Peyer's patch (tissue), 4 donors: ENCODE measurements around the gene SKAP2. TPM values are rescaled to one million over a fixed set of nuclear protein-coding genes. Genes with fewer than 3 reads are reported as not detected.

Experiments used
- DNase-seq, 3 donors: peaks; one replicate each; pipeline ENCODE4 v3.0.0-alpha.2; 2017 to 2019
- H3K27ac ChIP-seq, 4 donors: fragments of 200-600 bp; sonication (generic); one replicate each; pipeline ENCODE4 v1.5.1; 2016 to 2019
- H3K27me3 ChIP-seq, 2 donors: fragments of 200-600 bp; sonication (generic); one replicate each; pipeline ENCODE4 v1.5.1; 2019
- H3K36me3 ChIP-seq, 3 donors: fragments of 200-600 bp; sonication (generic); one replicate each; pipeline ENCODE4 v1.5.1; 2016 to 2019
- H3K4me1 ChIP-seq, 4 donors: fragments of 200-600 bp; sonication (generic); one replicate each; pipeline ENCODE4 v1.5.1; 2016 to 2019
- H3K4me3 ChIP-seq, 4 donors: fragments of 200-600 bp; sonication (generic); 1 replicate in 3 of 4; 2 replicates in 1 of 4; pipeline ENCODE4 v1.5.1; 2016 to 2019; ENCODE audit warnings: mild to moderate bottlenecking in 1 of 4
- H3K9me3 ChIP-seq, 4 donors: fragments of 200-600 bp; sonication (generic); one replicate each; pipeline ENCODE4 v1.5.1; 2016 to 2019; ENCODE audit warnings: mild to moderate bottlenecking in 1 of 4
- POLR2A ChIP-seq, 2 donors: fragments of 450-650 bp; IDR thresholded peaks; one replicate each; pipeline ENCODE4 v1.5.1; 2017; ENCODE audit warnings: antibody characterized with exemption in 2 of 2, mild to moderate bottlenecking in 2 of 2, moderate library complexity in 2 of 2
- total RNA-seq, 4 donors: library from RNA; depleted of rRNA; stranded (reverse); fragments of >200 nt; gene quantifications; one replicate each; pipeline ENCODE4 v1.1.0, GENCODE V29; 2016
- TF ChIP-seq, protein P1 (sequence below), 6 experiments: fragments of 450-650 bp in 4 of 6; fragments of 200-600 bp in 2 of 6; sonication (generic) in 1 of 6; IDR thresholded peaks; one replicate each; pipeline ENCODE4 v1.5.1; 2017 to 2019; ENCODE audit warnings: antibody characterized with exemption in 6 of 6, mild to moderate bottlenecking in 3 of 6, moderate library complexity in 1 of 6

SKAP2 gene
- total RNA-seq, 4 donors from 2014 or later = 32.2 to 101 (median 37.9) TPM

GRCh38 chr7:26630941-26631580 lies 233.3 kb downstream of the SKAP2 start:
- no peaks in the 10 kb centered on the region for H3K27me3 ChIP-seq
- no peak overlapping the region for H3K4me3 ChIP-seq
- H3K4me1 ChIP-seq = no peaks in the 10 kb centered on the region
- no peak for DNase-seq
- no peak overlapping the region for H3K27ac ChIP-seq
- H3K9me3 ChIP-seq = no peaks in the 10 kb centered on the region
- H3K36me3 ChIP-seq = no peaks in the 10 kb centered on the region
- TF ChIP-seq, protein P1, sequence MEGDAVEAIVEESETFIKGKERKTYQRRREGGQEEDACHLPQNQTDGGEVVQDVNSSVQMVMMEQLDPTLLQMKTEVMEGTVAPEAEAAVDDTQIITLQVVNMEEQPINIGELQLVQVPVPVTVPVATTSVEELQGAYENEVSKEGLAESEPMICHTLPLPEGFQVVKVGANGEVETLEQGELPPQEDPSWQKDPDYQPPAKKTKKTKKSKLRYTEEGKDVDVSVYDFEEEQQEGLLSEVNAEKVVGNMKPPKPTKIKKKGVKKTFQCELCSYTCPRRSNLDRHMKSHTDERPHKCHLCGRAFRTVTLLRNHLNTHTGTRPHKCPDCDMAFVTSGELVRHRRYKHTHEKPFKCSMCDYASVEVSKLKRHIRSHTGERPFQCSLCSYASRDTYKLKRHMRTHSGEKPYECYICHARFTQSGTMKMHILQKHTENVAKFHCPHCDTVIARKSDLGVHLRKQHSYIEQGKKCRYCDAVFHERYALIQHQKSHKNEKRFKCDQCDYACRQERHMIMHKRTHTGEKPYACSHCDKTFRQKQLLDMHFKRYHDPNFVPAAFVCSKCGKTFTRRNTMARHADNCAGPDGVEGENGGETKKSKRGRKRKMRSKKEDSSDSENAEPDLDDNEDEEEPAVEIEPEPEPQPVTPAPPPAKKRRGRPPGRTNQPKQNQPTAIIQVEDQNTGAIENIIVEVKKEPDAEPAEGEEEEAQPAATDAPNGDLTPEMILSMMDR (IDR thresholded peaks at IDR 0.05) = no peak
- no peak for TF ChIP-seq POLR2A (IDR thresholded peaks at IDR 0.05)

DNA sequence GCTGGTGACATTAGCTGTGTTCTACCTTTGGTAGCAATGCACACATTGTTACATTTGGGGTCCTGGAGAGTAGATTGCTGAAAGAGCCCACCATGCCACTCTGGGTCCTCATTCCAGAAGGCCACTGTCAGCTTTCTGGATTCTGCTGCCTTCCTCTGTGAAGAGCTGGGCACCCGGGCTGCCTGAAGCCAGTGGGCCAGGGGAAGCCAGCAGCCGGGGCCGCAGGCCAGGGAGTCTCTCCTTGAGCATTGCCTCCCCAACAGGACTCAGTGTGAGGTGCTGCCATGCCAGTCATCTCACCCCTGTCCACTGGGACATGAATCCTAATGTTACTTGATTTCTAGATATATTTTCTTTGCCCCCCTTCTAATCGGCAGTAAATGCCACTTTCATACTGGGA lies 234.0 kb downstream of the SKAP2 start:
- Histone ChIP-seq H3K36me3 (no peaks in the 10 kb centered on the region), H3K4me1 (no peaks in the 10 kb centered on the region), H3K9me3 (no peaks in the 10 kb centered on the region), H3K27me3 (no peaks in the 10 kb centered on the region), H3K4me3 (no peak overlapping the region), H3K27ac (no peak overlapping the region)
- DNase-seq = no peak
- no peak for TF ChIP-seq POLR2A (IDR thresholded peaks at IDR 0.05)
- TF ChIP-seq, protein P1 (IDR thresholded peaks at IDR 0.05) = no peak

DNA sequence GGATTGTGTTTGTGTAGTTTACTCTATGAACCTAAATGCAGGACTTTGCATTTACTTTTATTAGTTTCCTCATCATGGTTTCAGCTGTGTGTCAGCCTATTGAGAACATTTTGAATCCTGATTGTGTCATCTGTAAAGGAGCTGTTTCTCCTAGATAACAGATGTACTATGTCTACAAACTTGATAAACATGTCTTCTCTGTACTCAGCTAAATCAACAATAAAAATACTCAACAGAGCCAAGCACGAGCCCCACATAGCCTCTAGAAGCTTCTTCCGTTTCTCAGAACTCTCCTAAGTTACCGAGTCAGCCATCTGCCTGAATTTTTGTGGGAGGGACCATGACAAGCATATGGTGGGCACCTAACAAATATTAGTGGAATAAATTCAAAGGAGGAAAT lies 234.7 kb downstream of the SKAP2 start:
- Histone ChIP-seq H3K4me1 (no peaks in the 10 kb centered on the region), H3K27ac (no peak overlapping the region), H3K4me3 (no peak overlapping the region), H3K9me3 (no peaks in the 10 kb centered on the region), H3K27me3 (no peaks in the 10 kb centered on the region), H3K36me3 (no peaks in the 10 kb centered on the region)
- TF ChIP-seq, protein P1 (IDR thresholded peaks at IDR 0.05) = no peak
- no peak for TF ChIP-seq POLR2A (IDR thresholded peaks at IDR 0.05)
- no peak for DNase-seq

DNA sequence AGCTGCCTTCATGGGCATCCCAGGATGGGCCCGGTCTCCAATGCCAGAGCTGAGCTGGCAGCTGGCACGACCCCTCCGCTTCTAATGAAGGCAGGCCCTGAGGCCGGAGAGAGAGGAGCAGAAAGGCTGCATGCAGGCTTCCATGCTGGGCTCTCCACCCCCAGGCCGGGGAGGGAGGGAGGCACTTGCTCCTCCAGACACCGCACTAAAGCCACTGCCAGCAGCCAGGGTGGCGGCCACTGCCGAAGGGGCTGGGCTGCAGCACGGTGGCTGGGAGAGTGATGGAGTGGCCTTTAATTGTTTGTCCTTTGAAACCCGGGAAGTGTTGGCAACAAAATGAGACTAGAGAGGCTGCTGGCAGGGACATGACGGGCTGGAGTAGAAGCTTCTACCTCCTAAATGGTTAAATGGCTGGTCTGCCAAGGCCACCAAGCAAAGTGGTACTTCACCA lies 236.5 kb downstream of the SKAP2 start:
- Histone ChIP-seq H3K4me3 (no peak overlapping the region), H3K27me3 (no peaks in the 10 kb centered on the region), H3K9me3 (no peaks in the 10 kb centered on the region), H3K27ac (no peak overlapping the region), H3K4me1 (no peaks in the 10 kb centered on the region), H3K36me3 (no peaks in the 10 kb centered on the region)
- DNase-seq = no peak
- no peak for TF ChIP-seq POLR2A (IDR thresholded peaks at IDR 0.05)
- TF ChIP-seq, protein P1 (IDR thresholded peaks at IDR 0.05) = no peak

DNA sequence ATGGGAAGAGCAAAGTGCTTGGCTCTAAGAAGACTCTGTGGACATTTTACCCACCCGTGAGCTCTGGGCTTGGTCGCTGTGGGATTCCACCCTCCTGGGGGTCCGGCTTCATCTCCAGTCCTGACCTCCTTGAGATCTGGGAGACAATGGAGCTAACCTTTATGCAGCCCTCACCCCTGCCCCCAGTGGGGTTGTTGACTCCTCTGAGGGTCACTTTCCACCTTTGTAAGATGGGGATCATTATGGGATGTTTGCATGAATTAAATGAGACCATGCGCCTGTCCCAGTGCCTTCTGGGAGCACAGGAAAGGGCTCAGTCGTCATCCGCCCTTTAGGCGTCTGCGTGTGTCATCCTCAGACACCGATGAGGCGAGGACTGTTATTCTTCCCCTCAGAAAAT lies 237.2 kb downstream of the SKAP2 start:
- no peak overlapping the region for H3K27ac ChIP-seq
- no peak for TF ChIP-seq POLR2A (IDR thresholded peaks at IDR 0.05)
- TF ChIP-seq, protein P1 (IDR thresholded peaks at IDR 0.05) = no peak
- no peaks in the 10 kb centered on the region for H3K36me3 ChIP-seq
- no peak for DNase-seq
- H3K27me3 ChIP-seq = no peaks in the 10 kb centered on the region
- no peaks in the 10 kb centered on the region for H3K4me1 ChIP-seq
- H3K9me3 ChIP-seq = no peaks in the 10 kb centered on the region
- H3K4me3 ChIP-seq = no peak overlapping the region

GRCh38 chr7:26626687-26627086 lies 237.7 kb downstream of the SKAP2 start:
- no peak for TF ChIP-seq POLR2A (IDR thresholded peaks at IDR 0.05)
- TF ChIP-seq, protein P1 (IDR thresholded peaks at IDR 0.05) = no peak
- Histone ChIP-seq H3K9me3 (no peaks in the 10 kb centered on the region), H3K4me1 (no peaks in the 10 kb centered on the region), H3K4me3 (no peak overlapping the region), H3K27ac (no peak overlapping the region), H3K36me3 (no peaks in the 10 kb centered on the region), H3K27me3 (no peaks in the 10 kb centered on the region)
- no peak for DNase-seq
